Activated CD8-positive, alpha-beta T cell treated with anti-CD3 and anti-CD28 coated beads, Interleukin-2, amount 10 ng/mL, durations not matched to agents 7 days and 5 days (primary cell): ENCODE results near the gene CHRNB2. TPM values are rescaled to one million over a fixed set of nuclear protein-coding genes. Genes with fewer than 3 reads are reported as not detected.

Source experiments
- ATAC-seq: fragments of 150-1000 bp; cut with Tn5 transposase; one replicate; pipeline ENCODE4 v1.10.0; 2021; ENCODE audit warnings: moderate library complexity
- CTCF ChIA-PET: fragments of 350-600 bp; sonication (Branson Sonifier 250); formaldehyde crosslinking; loops from one replicate; lab custom pipeline; 2021; ENCODE audit warnings: antibody characterized with exemption; lab: Charles Lee
- POLR2A ChIA-PET: fragments of 350-600 bp; sonication (Branson Sonifier 250); formaldehyde crosslinking; loops from one replicate; lab custom pipeline; 2021; ENCODE audit warnings: antibody characterized with exemption; lab: Charles Lee
- DNase-seq: peaks from one replicate; pipeline ENCODE4 v3.0.0-alpha.2; 2020
- H3K27ac Mint-ChIP-seq: one replicate; pipeline ENCODE4 v1.8.0; 2021; ENCODE audit warnings: mild to moderate bottlenecking, mixed read lengths
- H3K27me3 Mint-ChIP-seq: one replicate; pipeline ENCODE4 v1.8.0; 2021; ENCODE audit warnings: low read depth, mixed read lengths
- H3K36me3 Mint-ChIP-seq: one replicate; pipeline ENCODE4 v1.8.0; 2021; ENCODE audit warnings: low read depth, mixed read lengths
- H3K4me1 Mint-ChIP-seq: one replicate; pipeline ENCODE4 v1.8.0; 2021; ENCODE audit warnings: low read depth, mixed read lengths
- H3K4me3 Mint-ChIP-seq: one replicate; pipeline ENCODE4 v1.8.0; 2021; ENCODE audit warnings: mild to moderate bottlenecking, mixed read lengths
- H3K9me3 Mint-ChIP-seq: one replicate; pipeline ENCODE4 v1.8.0; 2022; ENCODE audit warnings: mixed read lengths; ENCODE audit not compliant: insufficient read depth
- total RNA-seq, 2 experiments: library from RNA; stranded (reverse); gene quantifications; one replicate each; pipeline ENCODE4 v1.2.3, GENCODE V29; 2021

CHRNB2 gene
- total RNA-seq, 2 experiments from 2014 or later, result not detected

DNA sequence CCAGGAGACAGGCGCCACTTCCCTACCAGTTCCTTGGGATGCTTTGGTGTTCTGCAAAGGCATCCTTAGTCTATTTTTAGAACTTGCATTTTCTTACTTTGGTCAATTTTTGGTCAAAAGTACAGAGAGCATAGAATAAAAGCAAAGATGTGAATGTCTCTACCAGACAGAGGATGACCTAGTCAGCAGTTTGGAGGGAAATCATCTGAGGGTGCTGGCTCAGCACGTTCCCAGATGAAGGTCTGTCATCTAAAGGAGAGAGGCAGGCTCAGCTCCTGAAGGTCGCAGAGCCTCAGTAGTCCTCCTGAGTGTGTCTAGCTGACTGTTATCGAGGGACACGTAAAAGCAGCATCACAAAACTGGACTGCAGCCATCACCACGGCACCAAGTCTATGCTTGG, 15.3 kb downstream of the CHRNB2 start:
- peaks cover 81% of the 10 kb centered on the region for H3K36me3 Mint-ChIP-seq
- H3K27ac Mint-ChIP-seq, result no peak overlapping the region
- no peaks in the 10 kb centered on the region for H3K27me3 Mint-ChIP-seq
- ChIA-PET CTCF (no interaction called here), POLR2A (no interaction called here)
- ATAC-seq, result no peak
- no peak for DNase-seq
- no peak overlapping the region for H3K4me3 Mint-ChIP-seq
- H3K4me1 Mint-ChIP-seq, result no peaks in the 10 kb centered on the region
- no peaks in the 10 kb centered on the region for H3K9me3 Mint-ChIP-seq

DNA sequence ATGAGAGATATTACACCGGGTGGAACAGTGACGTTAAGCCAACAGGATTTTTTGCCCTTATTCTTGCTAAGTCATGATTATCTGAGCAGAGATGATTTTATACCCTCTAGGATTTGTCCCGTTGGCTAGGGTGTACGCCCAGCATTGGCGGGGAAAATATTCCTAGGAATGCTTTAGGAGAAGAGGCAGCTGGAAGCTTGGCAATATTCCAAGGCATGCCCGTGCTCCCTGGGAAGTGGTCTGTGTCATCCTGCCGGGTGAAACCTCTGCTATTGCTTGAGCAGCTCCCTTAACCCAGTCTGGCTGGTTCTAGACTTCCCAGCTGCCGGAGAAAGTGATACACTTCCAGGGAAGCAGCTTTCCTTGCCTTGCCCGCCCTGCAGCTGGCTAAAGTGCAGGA, 16.2 kb downstream of the CHRNB2 start:
- H3K4me1 Mint-ChIP-seq, result no peaks in the 10 kb centered on the region
- POLR2A ChIA-PET, result no interaction called here
- DNase-seq (no peak), ATAC-seq (no peak)
- H3K27me3 Mint-ChIP-seq, result no peaks in the 10 kb centered on the region
- no peak overlapping the region for H3K27ac Mint-ChIP-seq
- no peak overlapping the region for H3K4me3 Mint-ChIP-seq
- CTCF ChIA-PET, result no interaction called here
- H3K9me3 Mint-ChIP-seq, result no peaks in the 10 kb centered on the region
- peaks cover 84% of the 10 kb centered on the region for H3K36me3 Mint-ChIP-seq

DNA sequence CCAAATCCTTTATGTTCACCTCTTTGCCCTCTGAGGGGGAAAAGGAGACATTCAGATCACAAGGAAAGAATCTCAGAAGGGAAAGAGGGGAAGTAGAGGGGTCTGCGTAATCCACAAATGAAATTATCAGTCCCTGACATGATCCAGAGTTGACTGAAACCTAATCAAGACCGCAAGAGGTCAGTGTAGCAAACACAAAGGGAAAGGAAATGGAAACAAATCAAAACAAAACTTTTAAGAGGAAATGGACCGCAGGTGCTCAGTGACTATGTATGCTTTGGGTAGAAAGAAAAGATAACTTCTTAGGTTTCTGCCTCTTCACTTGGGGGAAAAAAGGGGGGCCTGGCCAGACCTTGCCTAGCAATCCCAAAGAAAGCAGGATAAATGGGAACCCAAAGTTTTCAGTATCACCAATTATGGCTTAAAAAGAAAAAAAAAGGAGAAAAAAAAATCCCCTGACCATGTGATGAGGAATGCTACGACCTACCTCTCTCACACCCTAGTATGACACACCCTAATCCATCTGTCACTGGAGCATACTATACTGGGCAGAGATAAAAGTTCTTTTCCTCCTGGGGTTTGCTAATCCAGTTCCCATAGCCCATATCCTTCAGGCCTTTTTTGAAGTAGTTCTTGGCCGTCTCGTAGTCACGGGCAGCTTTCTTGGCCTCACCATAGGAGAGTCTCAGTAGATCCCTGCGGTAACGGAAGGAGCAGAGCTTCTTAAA, 16.9 kb downstream of the CHRNB2 start:
- DNase-seq (no peak), ATAC-seq (no peak)
- Mint-ChIP-seq H3K4me1 (no peaks in the 10 kb centered on the region), H3K27me3 (no peaks in the 10 kb centered on the region), H3K36me3 (peaks cover 85% of the 10 kb centered on the region), H3K9me3 (no peaks in the 10 kb centered on the region), H3K4me3 (no peak overlapping the region), H3K27ac (no peak overlapping the region)
- ChIA-PET CTCF (interaction anchor here (1.0 kb wide), 1 partner anchor 25 kb away, joined by 3 read pairs; no protein-coding TSS in a partner anchor), POLR2A (interaction anchor here (0.8 kb wide), 1 partner anchor 11 kb away, joined by 5 read pairs; no protein-coding TSS in a partner anchor)

DNA sequence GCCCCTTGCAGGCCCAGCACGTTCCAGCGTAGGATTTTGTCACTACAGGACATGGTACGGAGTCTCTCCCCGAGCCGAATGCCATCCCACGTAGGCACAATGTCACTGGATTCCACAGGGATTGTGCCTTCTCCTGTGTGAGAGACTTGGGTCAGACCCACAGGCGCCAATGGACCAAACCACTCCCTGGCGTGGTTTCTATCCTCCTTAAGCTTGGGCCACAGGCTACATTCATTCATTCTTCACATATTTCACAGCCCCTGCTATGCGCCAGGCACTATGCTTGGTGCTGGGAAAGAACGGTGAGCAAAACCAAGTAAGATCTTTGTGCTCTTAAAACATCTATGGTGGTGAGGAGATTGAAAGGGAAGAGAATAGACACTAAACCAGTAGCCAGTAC, 18.7 kb downstream of the CHRNB2 start:
- no peak overlapping the region for H3K27ac Mint-ChIP-seq
- no peaks in the 10 kb centered on the region for H3K4me1 Mint-ChIP-seq
- H3K36me3 Mint-ChIP-seq, result peaks cover 85% of the 10 kb centered on the region
- ATAC-seq, result no peak
- no peak overlapping the region for H3K4me3 Mint-ChIP-seq
- H3K27me3 Mint-ChIP-seq, result no peaks in the 10 kb centered on the region
- ChIA-PET CTCF (no interaction called here), POLR2A (no interaction called here)
- H3K9me3 Mint-ChIP-seq, result no peaks in the 10 kb centered on the region
- no peak for DNase-seq

DNA sequence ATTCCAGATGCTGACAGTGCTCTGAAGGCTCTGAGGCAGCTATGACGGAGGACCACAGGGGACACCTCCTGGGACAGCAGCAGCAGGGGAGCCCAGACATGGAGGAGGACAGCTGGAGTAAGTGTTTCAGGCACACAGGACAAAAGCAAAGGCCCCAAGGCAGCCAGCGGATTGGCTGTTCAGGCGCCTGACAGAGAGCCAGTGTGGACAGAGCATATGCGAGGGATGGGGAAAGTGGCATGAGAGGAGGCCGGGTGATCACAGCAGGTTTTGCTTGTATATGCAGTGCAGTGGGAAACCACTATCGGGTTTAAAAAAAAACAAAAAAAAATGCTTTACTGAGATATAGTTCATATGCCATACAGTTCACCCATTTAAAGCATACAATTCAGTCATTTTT, 19.1 kb downstream of the CHRNB2 start:
- DNase-seq, result no peak
- ChIA-PET POLR2A (interaction anchor here (0.6 kb wide), 1 partner anchor 266 kb away, joined by 3 read pairs; no protein-coding TSS in a partner anchor), CTCF (no interaction called here)
- no peaks in the 10 kb centered on the region for H3K9me3 Mint-ChIP-seq
- H3K27ac Mint-ChIP-seq, result no peak overlapping the region
- H3K36me3 Mint-ChIP-seq, result peaks cover 88% of the 10 kb centered on the region
- no peak overlapping the region for H3K4me3 Mint-ChIP-seq
- no peaks in the 10 kb centered on the region for H3K4me1 Mint-ChIP-seq
- no peaks in the 10 kb centered on the region for H3K27me3 Mint-ChIP-seq
- no peak for ATAC-seq

DNA sequence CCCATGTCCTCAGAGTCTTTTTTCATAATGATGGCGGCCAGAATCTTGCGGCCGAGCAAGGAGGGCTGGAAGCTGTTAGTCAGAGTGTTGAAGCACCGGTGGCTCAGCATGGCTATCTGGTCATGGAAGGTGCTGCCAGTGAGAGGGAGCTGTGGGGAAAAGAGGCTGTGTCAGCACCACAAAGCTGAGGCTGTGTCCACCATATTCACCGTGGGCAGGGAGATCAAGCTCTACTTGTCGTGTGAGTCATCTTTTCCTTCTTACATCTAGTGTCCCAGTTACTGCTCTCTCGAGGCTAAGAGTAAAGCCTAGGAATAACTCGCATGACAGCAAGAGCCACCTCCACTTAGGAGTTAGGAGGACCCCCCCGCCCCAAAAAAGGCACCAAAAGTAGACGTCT, 22.2 kb downstream of the CHRNB2 start:
- ChIA-PET CTCF (interaction anchor here (1.0 to 2.0 kb wide), 2 partner anchors 15 to 30 kb away, joined by 3 to 10 read pairs; no protein-coding TSS in a partner anchor), POLR2A (interaction anchor here (1.5 kb wide), 1 partner anchor 11 kb away, joined by 4 read pairs; no protein-coding TSS in a partner anchor)
- no peaks in the 10 kb centered on the region for H3K4me1 Mint-ChIP-seq
- ATAC-seq (no peak), DNase-seq (no peak)
- no peaks in the 10 kb centered on the region for H3K27me3 Mint-ChIP-seq
- peaks cover 86% of the 10 kb centered on the region for H3K36me3 Mint-ChIP-seq
- H3K9me3 Mint-ChIP-seq, result no peaks in the 10 kb centered on the region
- no peak overlapping the region for H3K4me3 Mint-ChIP-seq
- no peak overlapping the region for H3K27ac Mint-ChIP-seq

DNA sequence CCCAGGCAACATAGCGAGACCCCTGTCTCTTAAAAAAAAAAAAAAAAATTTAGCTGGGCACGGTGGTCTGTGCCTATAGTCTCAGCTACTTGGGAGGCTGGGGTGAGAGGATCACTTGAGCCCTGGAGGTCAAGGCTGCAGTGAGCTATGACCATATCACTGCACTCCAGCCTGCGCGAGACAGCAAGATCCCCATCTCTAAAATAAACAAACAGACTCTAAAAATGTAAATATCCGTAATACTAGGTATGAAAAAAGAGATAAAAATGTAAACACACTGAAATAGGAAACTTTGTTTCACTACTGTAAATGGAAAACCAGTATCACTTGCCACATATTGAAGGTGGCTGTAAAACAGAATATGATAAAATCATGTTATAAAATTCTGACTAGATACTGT, 23.2 kb downstream of the CHRNB2 start:
- CTCF ChIA-PET, result interaction anchor here (1.0 to 1.6 kb wide), 2 partner anchors 14 to 31 kb away, joined by 3 to 7 read pairs; no protein-coding TSS in a partner anchor
- no peak overlapping the region for H3K27ac Mint-ChIP-seq
- peaks cover 82% of the 10 kb centered on the region for H3K36me3 Mint-ChIP-seq
- no peaks in the 10 kb centered on the region for H3K9me3 Mint-ChIP-seq
- ATAC-seq (no peak), DNase-seq (no peak)
- POLR2A ChIA-PET, result interaction anchor here (1.2 to 1.5 kb wide), 3 partner anchors 12 to 361 kb away, joined by 3 to 4 read pairs (median 3); no protein-coding TSS in a partner anchor
- no peaks in the 10 kb centered on the region for H3K4me1 Mint-ChIP-seq
- H3K27me3 Mint-ChIP-seq, result no peaks in the 10 kb centered on the region
- no peak overlapping the region for H3K4me3 Mint-ChIP-seq

DNA sequence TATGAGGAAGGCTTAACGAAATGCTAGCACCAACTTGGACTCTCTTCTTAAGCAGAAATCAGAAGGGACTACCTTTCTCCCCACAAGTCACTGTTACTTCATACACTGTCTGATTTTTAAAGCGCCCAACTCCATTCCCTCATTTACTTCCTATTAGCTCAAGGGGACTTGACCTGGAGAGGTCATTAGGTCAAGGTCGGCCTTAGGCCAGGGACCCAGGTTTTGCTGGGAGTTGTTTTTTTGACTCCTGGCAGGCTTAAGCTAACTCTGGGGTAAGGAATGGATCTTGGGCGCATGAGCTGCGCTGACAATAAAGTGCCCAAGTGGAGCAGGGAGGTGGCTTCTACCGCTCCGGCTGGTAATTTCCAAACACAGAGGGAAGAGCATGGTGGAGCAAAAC, 23.6 kb downstream of the CHRNB2 start:
- H3K27me3 Mint-ChIP-seq, result no peaks in the 10 kb centered on the region
- POLR2A ChIA-PET, result interaction anchor here (0.9 to 1.5 kb wide), 4 partner anchors 13 to 361 kb away, joined by 3 to 5 read pairs (median 4); no protein-coding TSS in a partner anchor
- H3K4me3 Mint-ChIP-seq, result no peak overlapping the region
- no peaks in the 10 kb centered on the region for H3K9me3 Mint-ChIP-seq
- H3K4me1 Mint-ChIP-seq, result no peaks in the 10 kb centered on the region
- CTCF ChIA-PET, result interaction anchor here (1.6 kb wide), 1 partner anchor 32 kb away, joined by 7 read pairs; no protein-coding TSS in a partner anchor
- DNase-seq (no peak), ATAC-seq (no peak)
- H3K36me3 Mint-ChIP-seq, result peaks cover 83% of the 10 kb centered on the region
- H3K27ac Mint-ChIP-seq, result no peak overlapping the region

DNA sequence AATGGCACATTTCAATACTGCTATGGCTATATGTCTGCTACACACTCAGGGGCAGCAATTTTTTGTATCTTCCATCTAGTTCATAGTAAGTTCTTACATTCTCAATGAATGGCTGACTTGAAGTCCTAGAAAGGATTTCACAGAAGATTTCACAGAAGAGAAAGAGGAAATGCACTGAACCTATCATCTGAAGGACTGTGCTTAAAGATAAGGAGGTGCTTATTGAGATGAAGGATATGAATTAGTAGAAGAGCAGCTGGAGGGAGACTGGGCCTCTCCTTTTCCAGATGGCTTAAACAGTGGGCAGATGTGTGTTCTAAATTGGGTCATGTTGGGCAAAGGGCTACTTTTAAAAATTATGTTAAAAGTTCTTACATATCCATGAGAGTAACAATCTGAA, 25.8 kb downstream of the CHRNB2 start:
- no peak for ATAC-seq
- no peak for DNase-seq
- Mint-ChIP-seq H3K9me3 (no peaks in the 10 kb centered on the region), H3K36me3 (peaks cover 83% of the 10 kb centered on the region), H3K4me3 (no peak overlapping the region), H3K27ac (peak overlapping the region; percentile 7), H3K4me1 (peaks cover 6% of the 10 kb centered on the region), H3K27me3 (no peaks in the 10 kb centered on the region)
- ChIA-PET POLR2A (interaction anchor here (0.7 to 1.6 kb wide), 2 partner anchors 14 to 406 kb away, joined by 3 to 4 read pairs; no protein-coding TSS in a partner anchor), CTCF (interaction anchor here (1.2 to 1.5 kb wide), 2 partner anchors 10 to 77 kb away, joined by 3 read pairs; no protein-coding TSS in a partner anchor)

DNA sequence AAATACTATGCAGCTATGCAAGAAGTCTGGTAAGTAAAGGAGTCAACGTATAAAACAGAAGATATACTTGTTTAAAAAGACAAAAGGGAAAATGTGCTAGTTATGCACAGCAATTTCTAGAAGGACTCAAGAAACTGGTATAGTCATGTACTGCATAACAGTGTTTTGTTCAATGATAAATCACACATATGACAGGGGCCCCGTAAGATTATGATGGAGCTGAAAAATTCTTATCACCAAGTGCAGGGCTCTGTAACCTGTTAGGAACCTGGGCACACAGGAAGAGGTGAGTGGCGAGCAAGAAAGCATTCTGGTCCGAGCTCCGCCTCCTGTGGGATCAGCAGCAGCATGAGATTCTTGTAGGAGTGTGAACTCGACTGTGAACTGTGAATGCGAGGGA, 27.2 kb downstream of the CHRNB2 start:
- peaks cover 80% of the 10 kb centered on the region for H3K36me3 Mint-ChIP-seq
- POLR2A ChIA-PET, result interaction anchor here (1.3 kb wide), 1 partner anchor 10 kb away, joined by 5 read pairs; no protein-coding TSS in a partner anchor
- no peaks in the 10 kb centered on the region for H3K9me3 Mint-ChIP-seq
- H3K4me1 Mint-ChIP-seq, result peaks cover 11% of the 10 kb centered on the region
- H3K4me3 Mint-ChIP-seq, result no peak overlapping the region
- ATAC-seq (no peak), DNase-seq (no peak)
- CTCF ChIA-PET, result interaction anchor here (1.2 to 1.5 kb wide), 3 partner anchors 8 to 75 kb away, joined by 3 to 5 read pairs (median 3); no protein-coding TSS in a partner anchor
- H3K27ac Mint-ChIP-seq, result no peak overlapping the region
- no peaks in the 10 kb centered on the region for H3K27me3 Mint-ChIP-seq

DNA sequence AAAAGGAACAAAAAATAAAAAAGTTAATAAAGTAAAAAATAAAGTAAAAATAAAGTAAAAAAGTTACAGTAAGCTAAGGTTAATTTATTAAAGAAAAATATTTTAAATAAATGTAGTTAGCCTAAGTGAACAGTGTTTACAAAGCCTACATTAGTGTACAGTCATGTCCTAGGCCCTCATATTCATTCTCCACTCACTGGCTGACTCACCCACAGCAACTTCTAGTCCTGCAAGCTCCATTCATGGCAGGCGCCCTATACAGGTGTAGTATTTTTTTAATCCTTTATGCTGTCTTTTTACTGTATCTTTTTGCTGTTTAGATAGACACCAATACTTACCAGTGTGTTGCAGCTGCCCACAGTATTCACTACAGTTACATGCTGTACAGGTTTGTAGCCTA, 28.0 kb downstream of the CHRNB2 start:
- ChIA-PET POLR2A (interaction anchor here (1.3 kb wide), 1 partner anchor 10 kb away, joined by 5 read pairs; no protein-coding TSS in a partner anchor), CTCF (interaction anchor here (0.6 to 1.1 kb wide), 3 partner anchors 36 to 602 kb away, joined by 3 read pairs; no protein-coding TSS in a partner anchor)
- DNase-seq (no peak), ATAC-seq (no peak)
- no peaks in the 10 kb centered on the region for H3K9me3 Mint-ChIP-seq
- peaks cover 16% of the 10 kb centered on the region for H3K4me1 Mint-ChIP-seq
- H3K27ac Mint-ChIP-seq, result no peak overlapping the region
- peaks cover 82% of the 10 kb centered on the region for H3K36me3 Mint-ChIP-seq
- H3K4me3 Mint-ChIP-seq, result no peak overlapping the region
- H3K27me3 Mint-ChIP-seq, result no peaks in the 10 kb centered on the region
